G401 (cell line): ENCODE results near the gene GAS2L1. TPM values are rescaled to one million over a fixed set of nuclear protein-coding genes. Genes with fewer than 3 reads are reported as not detected.

Experiments used
- DNase-seq: peaks from one replicate; pipeline ENCODE4 v3.0.0-alpha.2; 2015; ENCODE audit warnings: low spot score
- in situ Hi-C: cut with HindIII; loops from 2 replicates; pipeline ENCODE4 v1.10.0; 2016; ENCODE audit warnings: low sequenced_read_pairs, mixed read lengths
- total RNA-seq: library from RNA; depleted of rRNA; stranded (reverse); fragments of >200 nt; shearing (Covaris generic); gene quantifications from 2 replicates; pipeline ENCODE4 v1.2.3, GENCODE V29; 2014

The GAS2L1 gene
- total RNA-seq, 1 experiment from 2014 or later, result 13.2 TPM

GRCh38 chr22:29270475-29271271 is 35.8 kb upstream of the GAS2L1 start:
- no peak for DNase-seq
- in situ Hi-C loops, result no loop called here

GRCh38 chr22:29272624-29273023 is 33.8 kb upstream of the GAS2L1 start:
- no peak for DNase-seq
- in situ Hi-C loops, result no loop called here

GRCh38 chr22:29275167-29275566 is 31.3 kb upstream of the GAS2L1 start:
- DNase-seq, result no peak
- in situ Hi-C loops, result no loop called here

GRCh38 chr22:29275819-29276565 is 30.5 kb upstream of the GAS2L1 start:
- no peak for DNase-seq
- in situ Hi-C loops, result no loop called here

- in situ Hi-C loops, result no loop called here
- no peak for DNase-seq
These were observed 28.5 kb upstream of the GAS2L1 start for GRCh38 chr22:29277927-29278326.

- in situ Hi-C loops, result no loop called here
- no peak for DNase-seq
These were observed 22.3 kb upstream of the GAS2L1 start for GRCh38 chr22:29284196-29284595.

GRCh38 chr22:29288837-29289236 is 17.6 kb upstream of the GAS2L1 start:
- in situ Hi-C loops, result no loop called here
- no peak for DNase-seq

GRCh38 chr22:29290061-29290460 is 16.4 kb upstream of the GAS2L1 start:
- in situ Hi-C loops, result no loop called here

GRCh38 chr22:29291215-29291614 is 15.2 kb upstream of the GAS2L1 start:
- in situ Hi-C loops, result no loop called here

More at GRCh38 chr22:29290061-29290460, 16.4 kb upstream of the GAS2L1 start:
- DNase-seq, result no peak

GRCh38 chr22:29292379-29292778 is 14.1 kb upstream of the GAS2L1 start:
- in situ Hi-C loops, result no loop called here
- no peak for DNase-seq

More at GRCh38 chr22:29291215-29291614, 15.2 kb upstream of the GAS2L1 start:
- DNase-seq, result no peak

- in situ Hi-C loops, result no loop called here
- DNase-seq, result no peak
These were observed 7.8 kb upstream of the GAS2L1 start for GRCh38 chr22:29298641-29299040.

- in situ Hi-C loops, result no loop called here
- no peak for DNase-seq
These were observed 7.1 kb upstream of the GAS2L1 start for GRCh38 chr22:29299136-29299900.

GRCh38 chr22:29300467-29300806 is 6.0 kb upstream of the GAS2L1 start:
- no peak for DNase-seq
- in situ Hi-C loops, result no loop called here

- no peak for DNase-seq
- in situ Hi-C loops, result no loop called here
These were observed 5.4 kb upstream of the GAS2L1 start for GRCh38 chr22:29300807-29301601.

- DNase-seq, result no peak
- in situ Hi-C loops, result no loop called here
These were observed 4.6 kb upstream of the GAS2L1 start for GRCh38 chr22:29301716-29302401.

GRCh38 chr22:29302402-29302680 is 4.1 kb upstream of the GAS2L1 start:
- in situ Hi-C loops, result no loop called here
- peak; percentile 75 for DNase-seq

- in situ Hi-C loops, result no loop called here
These were observed 3.6 kb upstream of the GAS2L1 start for GRCh38 chr22:29302681-29303465.

GRCh38 chr22:29305836-29306174 is 645 bp upstream of the GAS2L1 start:
- no peak for DNase-seq
- in situ Hi-C loops, result no loop called here

More at GRCh38 chr22:29302681-29303465, 3.6 kb upstream of the GAS2L1 start:
- DNase-seq, result no peak
